Measurements from ENCODE around the gene HMCES. TPM values are rescaled to one million over a fixed set of nuclear protein-coding genes. Genes with fewer than 3 reads are reported as not detected.

HMCES gene
- total and polyA plus RNA-seq, 4 donors: 13.7 to 18.2 (median 15.3) TPM

DNA sequence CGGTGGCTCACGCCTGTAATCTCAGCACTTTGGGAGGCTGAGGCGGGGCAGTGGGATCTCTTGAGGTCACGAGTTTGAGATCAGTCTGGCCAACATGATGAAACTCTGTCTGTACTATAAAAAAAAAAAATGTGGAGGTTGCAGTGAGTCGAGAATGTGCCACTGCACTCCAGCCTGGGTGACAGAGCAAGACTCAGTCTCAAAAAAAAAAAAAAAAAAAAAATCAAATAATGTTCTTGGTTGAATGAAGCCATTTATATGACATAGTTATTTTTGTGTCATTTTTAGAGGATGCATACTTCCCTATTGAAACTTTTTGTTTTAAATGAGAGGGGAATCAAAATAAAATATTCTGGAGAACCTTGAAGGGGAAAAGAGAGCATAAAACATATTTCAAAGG, 3.1 kb downstream of the HMCES start:
- no peaks in the 10 kb centered on the region for H3K9me3 ChIP-seq (ENCODE audit: control insufficient read depth in 4 of 4, low read length in 3 of 4)
- TF ChIP-seq HNF4A (conservative IDR thresholded peaks at IDR 0.05) (no peak), EGR1 (IDR thresholded peaks at IDR 0.05; ENCODE audit: low read depth in 2 of 2) (no peak), RXRA (IDR thresholded peaks at IDR 0.05) (no peak), TAF1 (conservative IDR thresholded peaks at IDR 0.05) (no peak), YY1 (IDR thresholded peaks at IDR 0.05) (no peak), FOXA2 (IDR thresholded peaks at IDR 0.05) (no peak), SP1 (IDR thresholded peaks at IDR 0.05) (no peak), GABPA (IDR thresholded peaks at IDR 0.05 in 1 of 2, conservative IDR thresholded peaks at IDR 0.05 in 1 of 2) (no peak)
- TF ChIP-seq, protein P1, sequence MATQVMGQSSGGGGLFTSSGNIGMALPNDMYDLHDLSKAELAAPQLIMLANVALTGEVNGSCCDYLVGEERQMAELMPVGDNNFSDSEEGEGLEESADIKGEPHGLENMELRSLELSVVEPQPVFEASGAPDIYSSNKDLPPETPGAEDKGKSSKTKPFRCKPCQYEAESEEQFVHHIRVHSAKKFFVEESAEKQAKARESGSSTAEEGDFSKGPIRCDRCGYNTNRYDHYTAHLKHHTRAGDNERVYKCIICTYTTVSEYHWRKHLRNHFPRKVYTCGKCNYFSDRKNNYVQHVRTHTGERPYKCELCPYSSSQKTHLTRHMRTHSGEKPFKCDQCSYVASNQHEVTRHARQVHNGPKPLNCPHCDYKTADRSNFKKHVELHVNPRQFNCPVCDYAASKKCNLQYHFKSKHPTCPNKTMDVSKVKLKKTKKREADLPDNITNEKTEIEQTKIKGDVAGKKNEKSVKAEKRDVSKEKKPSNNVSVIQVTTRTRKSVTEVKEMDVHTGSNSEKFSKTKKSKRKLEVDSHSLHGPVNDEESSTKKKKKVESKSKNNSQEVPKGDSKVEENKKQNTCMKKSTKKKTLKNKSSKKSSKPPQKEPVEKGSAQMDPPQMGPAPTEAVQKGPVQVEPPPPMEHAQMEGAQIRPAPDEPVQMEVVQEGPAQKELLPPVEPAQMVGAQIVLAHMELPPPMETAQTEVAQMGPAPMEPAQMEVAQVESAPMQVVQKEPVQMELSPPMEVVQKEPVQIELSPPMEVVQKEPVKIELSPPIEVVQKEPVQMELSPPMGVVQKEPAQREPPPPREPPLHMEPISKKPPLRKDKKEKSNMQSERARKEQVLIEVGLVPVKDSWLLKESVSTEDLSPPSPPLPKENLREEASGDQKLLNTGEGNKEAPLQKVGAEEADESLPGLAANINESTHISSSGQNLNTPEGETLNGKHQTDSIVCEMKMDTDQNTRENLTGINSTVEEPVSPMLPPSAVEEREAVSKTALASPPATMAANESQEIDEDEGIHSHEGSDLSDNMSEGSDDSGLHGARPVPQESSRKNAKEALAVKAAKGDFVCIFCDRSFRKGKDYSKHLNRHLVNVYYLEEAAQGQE (IDR thresholded peaks at IDR 0.05): no peak
- TF ChIP-seq, protein P2, sequence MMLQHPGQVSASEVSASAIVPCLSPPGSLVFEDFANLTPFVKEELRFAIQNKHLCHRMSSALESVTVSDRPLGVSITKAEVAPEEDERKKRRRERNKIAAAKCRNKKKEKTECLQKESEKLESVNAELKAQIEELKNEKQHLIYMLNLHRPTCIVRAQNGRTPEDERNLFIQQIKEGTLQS (IDR thresholded peaks at IDR 0.05): no peak
- TF ChIP-seq, protein P3, sequence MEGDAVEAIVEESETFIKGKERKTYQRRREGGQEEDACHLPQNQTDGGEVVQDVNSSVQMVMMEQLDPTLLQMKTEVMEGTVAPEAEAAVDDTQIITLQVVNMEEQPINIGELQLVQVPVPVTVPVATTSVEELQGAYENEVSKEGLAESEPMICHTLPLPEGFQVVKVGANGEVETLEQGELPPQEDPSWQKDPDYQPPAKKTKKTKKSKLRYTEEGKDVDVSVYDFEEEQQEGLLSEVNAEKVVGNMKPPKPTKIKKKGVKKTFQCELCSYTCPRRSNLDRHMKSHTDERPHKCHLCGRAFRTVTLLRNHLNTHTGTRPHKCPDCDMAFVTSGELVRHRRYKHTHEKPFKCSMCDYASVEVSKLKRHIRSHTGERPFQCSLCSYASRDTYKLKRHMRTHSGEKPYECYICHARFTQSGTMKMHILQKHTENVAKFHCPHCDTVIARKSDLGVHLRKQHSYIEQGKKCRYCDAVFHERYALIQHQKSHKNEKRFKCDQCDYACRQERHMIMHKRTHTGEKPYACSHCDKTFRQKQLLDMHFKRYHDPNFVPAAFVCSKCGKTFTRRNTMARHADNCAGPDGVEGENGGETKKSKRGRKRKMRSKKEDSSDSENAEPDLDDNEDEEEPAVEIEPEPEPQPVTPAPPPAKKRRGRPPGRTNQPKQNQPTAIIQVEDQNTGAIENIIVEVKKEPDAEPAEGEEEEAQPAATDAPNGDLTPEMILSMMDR (IDR thresholded peaks at IDR 0.05; ENCODE audit: low read depth, low read length, missing input control): no peak
- peak overlapping the region; percentile 65 to 92 for H3K27ac ChIP-seq (ENCODE audit: low read depth in 1 of 2, low read length in 2 of 2)
- WGBS: 55% methylated on average over 5 of the region's 5 CpGs
- no peak for DNase-seq (ENCODE audit: low spot score)
- peak overlapping the region in 1 of 2 donors; percentile 34 for H3K9ac ChIP-seq (ENCODE audit: low read depth in 1 of 2, low read length in 2 of 2)
- H3K4me3 ChIP-seq (ENCODE audit: low read depth in 1 of 3, low read length in 3 of 3): no peak overlapping the region
- H3K27me3 ChIP-seq (ENCODE audit: control insufficient read depth in 4 of 4, insufficient read depth in 4 of 4, low read length in 3 of 4): no peaks in the 10 kb centered on the region
- peaks cover 2 to 42% (median 32%) of the 10 kb centered on the region in 4 donors for H3K4me1 ChIP-seq (ENCODE audit: control insufficient read depth in 4 of 4, insufficient read depth in 4 of 4, low read length in 3 of 4)
- H3K36me3 ChIP-seq (ENCODE audit: control insufficient read depth in 4 of 4, insufficient read depth in 3 of 4, low read depth in 1 of 4, low read length in 3 of 4): peaks cover 4 to 8% (median 5%) of the 10 kb centered on the region in 4 donors

DNA sequence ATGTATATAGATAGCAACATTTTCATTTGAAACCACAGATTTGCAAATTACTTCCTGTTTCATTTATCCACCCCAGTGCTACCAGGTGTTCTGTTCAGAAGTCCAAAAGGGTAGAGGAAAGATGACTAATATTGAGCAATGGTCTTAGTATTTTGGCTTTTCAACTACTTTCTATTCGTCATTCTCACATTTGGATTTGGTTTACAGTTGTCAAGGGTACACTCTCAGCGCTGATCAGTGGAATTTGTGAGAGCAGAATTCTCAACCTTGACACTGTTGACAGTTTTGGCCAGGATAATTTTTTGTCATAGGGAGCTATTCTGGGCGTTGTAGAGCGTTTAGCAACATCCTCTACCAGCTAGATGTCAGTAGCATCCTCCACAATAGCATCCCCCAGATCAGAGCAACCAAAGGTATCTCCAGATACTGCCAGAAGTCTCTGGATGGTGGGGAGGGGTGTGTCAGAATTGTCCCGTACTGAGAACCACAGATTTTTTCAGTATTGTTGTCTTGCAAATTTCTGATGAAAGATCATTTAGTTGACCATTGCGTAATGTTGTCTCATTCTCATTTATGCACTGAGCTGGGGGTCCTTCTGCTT, 4.2 kb downstream of the HMCES start:
- peak overlapping the region in 2 of 3 donors; percentile 6 to 18 for H3K4me3 ChIP-seq (ENCODE audit: low read depth in 1 of 3, low read length in 3 of 3)
- no peaks in the 10 kb centered on the region for H3K27me3 ChIP-seq (ENCODE audit: control insufficient read depth in 4 of 4, insufficient read depth in 4 of 4, low read length in 3 of 4)
- H3K4me1 ChIP-seq (ENCODE audit: control insufficient read depth in 4 of 4, insufficient read depth in 4 of 4, low read length in 3 of 4): peaks cover 2 to 39% (median 29%) of the 10 kb centered on the region in 4 donors
- H3K27ac ChIP-seq (ENCODE audit: low read depth in 1 of 2, low read length in 2 of 2): peak overlapping the region; percentile 65 to 92
- no peaks in the 10 kb centered on the region for H3K9me3 ChIP-seq (ENCODE audit: control insufficient read depth in 4 of 4, low read length in 3 of 4)
- H3K36me3 ChIP-seq (ENCODE audit: control insufficient read depth in 4 of 4, insufficient read depth in 3 of 4, low read depth in 1 of 4, low read length in 3 of 4): peaks cover 0 to 3% (median 1%) of the 10 kb centered on the region in 4 donors
- 38% methylated on average over 6 of the region's 6 CpGs for WGBS
- H3K9ac ChIP-seq (ENCODE audit: low read depth in 1 of 2, low read length in 2 of 2): peak overlapping the region; percentile 36 to 37
- DNase-seq (ENCODE audit: low spot score): no peak
- TF ChIP-seq YY1 (IDR thresholded peaks at IDR 0.05) (peak; percentile 45), RAD21 (IDR thresholded peaks at IDR 0.05) (peak; percentile 24 to 44), GABPA (IDR thresholded peaks at IDR 0.05 in 1 of 2, conservative IDR thresholded peaks at IDR 0.05 in 1 of 2) (peak; percentile 27 to 67), RXRA (IDR thresholded peaks at IDR 0.05) (peak; percentile 68 to 89), TAF1 (conservative IDR thresholded peaks at IDR 0.05) (no peak), FOXA1 (IDR thresholded peaks at IDR 0.05) (no peak), HNF4A (conservative IDR thresholded peaks at IDR 0.05) (peak; percentile 96 to 97), SP1 (IDR thresholded peaks at IDR 0.05) (peak; percentile 90), JUND (IDR thresholded peaks at IDR 0.05) (peak; percentile 87 to 95), EGR1 (IDR thresholded peaks at IDR 0.05; ENCODE audit: low read depth in 2 of 2) (peak in 1 of 2 donors; percentile 64), FOXA2 (IDR thresholded peaks at IDR 0.05) (peak; percentile 26), HNF4G (IDR thresholded peaks at IDR 0.05) (peak; percentile 81), NR2F2 (IDR thresholded peaks at IDR 0.05) (peak; percentile 19)
- TF ChIP-seq, protein P1 (IDR thresholded peaks at IDR 0.05): peak; percentile 63
- TF ChIP-seq, protein P2 (IDR thresholded peaks at IDR 0.05): peak; percentile 91
- TF ChIP-seq, protein P3 (IDR thresholded peaks at IDR 0.05; ENCODE audit: low read depth, low read length, missing input control): no peak
- TF ChIP-seq, protein P4, sequence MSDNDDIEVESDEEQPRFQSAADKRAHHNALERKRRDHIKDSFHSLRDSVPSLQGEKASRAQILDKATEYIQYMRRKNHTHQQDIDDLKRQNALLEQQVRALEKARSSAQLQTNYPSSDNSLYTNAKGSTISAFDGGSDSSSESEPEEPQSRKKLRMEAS (IDR thresholded peaks at IDR 0.05): peak; percentile 84
